ENCODE data around the gene CRISPLD2.

- TF ChIP-seq FOXK2 (IDR thresholded peaks at IDR 0.05) (no peak), FOXA1 (IDR thresholded peaks at IDR 0.05) (no peak), FOXM1 (IDR thresholded peaks at IDR 0.05; ENCODE audit: borderline replicate concordance) (no peak), TARDBP (IDR thresholded peaks at IDR 0.05) (no peak), SP1 (IDR thresholded peaks at IDR 0.05) (no peak), ELF4 (IDR thresholded peaks at IDR 0.05) (no peak), HDGF (IDR thresholded peaks at IDR 0.05; ENCODE audit: borderline replicate concordance) (no peak), BHLHE40 (IDR thresholded peaks at IDR 0.05; ENCODE audit: borderline replicate concordance) (no peak), CTBP1 (IDR thresholded peaks at IDR 0.05; ENCODE audit: borderline replicate concordance) (no peak), NFRKB (IDR thresholded peaks at IDR 0.05) (no peak), ZNF384 (IDR thresholded peaks at IDR 0.05) (no peak)
- TF ChIP-seq, protein P1, sequence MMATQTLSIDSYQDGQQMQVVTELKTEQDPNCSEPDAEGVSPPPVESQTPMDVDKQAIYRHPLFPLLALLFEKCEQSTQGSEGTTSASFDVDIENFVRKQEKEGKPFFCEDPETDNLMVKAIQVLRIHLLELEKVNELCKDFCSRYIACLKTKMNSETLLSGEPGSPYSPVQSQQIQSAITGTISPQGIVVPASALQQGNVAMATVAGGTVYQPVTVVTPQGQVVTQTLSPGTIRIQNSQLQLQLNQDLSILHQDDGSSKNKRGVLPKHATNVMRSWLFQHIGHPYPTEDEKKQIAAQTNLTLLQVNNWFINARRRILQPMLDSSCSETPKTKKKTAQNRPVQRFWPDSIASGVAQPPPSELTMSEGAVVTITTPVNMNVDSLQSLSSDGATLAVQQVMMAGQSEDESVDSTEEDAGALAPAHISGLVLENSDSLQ (IDR thresholded peaks at IDR 0.05): no peak
These were observed 986 bp downstream of the CRISPLD2 start for GRCh38 chr16:84820771-84821170.
